ENCODE measurements around the gene RNF5. TPM values are rescaled to one million over a fixed set of nuclear protein-coding genes. Genes with fewer than 3 reads are reported as not detected.
A peak's percentile ranks its signal among the peaks of the same experiment; 100 is the strongest.

RNF5 gene
- total RNA-seq, 1 donor from 2014 or later: 76.0 TPM

DNA sequence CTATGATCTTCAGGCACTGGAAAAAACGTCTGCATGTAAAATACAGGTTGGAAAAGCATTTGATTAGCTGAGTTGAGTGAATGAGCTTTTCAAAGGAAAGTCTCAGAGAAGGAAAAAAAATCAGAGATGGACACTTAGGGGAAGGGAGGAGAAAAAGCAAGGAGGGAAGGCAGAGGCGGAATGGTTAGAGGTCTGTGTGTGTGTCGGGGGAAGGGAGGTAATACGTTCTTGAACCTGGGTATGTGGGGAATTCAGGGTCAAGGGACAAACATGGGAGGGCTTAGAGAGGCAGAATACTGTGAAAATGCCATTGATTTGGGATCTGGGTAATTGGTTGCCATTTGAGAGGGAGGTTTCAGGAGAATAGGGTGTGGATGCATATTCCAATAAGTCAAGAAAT is 31.5 kb upstream of the RNF5 start:
- TF ChIP-seq, protein P1, sequence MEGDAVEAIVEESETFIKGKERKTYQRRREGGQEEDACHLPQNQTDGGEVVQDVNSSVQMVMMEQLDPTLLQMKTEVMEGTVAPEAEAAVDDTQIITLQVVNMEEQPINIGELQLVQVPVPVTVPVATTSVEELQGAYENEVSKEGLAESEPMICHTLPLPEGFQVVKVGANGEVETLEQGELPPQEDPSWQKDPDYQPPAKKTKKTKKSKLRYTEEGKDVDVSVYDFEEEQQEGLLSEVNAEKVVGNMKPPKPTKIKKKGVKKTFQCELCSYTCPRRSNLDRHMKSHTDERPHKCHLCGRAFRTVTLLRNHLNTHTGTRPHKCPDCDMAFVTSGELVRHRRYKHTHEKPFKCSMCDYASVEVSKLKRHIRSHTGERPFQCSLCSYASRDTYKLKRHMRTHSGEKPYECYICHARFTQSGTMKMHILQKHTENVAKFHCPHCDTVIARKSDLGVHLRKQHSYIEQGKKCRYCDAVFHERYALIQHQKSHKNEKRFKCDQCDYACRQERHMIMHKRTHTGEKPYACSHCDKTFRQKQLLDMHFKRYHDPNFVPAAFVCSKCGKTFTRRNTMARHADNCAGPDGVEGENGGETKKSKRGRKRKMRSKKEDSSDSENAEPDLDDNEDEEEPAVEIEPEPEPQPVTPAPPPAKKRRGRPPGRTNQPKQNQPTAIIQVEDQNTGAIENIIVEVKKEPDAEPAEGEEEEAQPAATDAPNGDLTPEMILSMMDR (IDR thresholded peaks at IDR 0.05; ENCODE audit: borderline replicate concordance): no peak
- Histone ChIP-seq H3K4me1 (no peaks in the 10 kb centered on the region), H3K27me3 (ENCODE audit: low read depth) (peaks cover 49% of the 10 kb centered on the region), H3K36me3 (no peaks in the 10 kb centered on the region), H3K27ac (replicated peaks) (no peak overlapping the region), H3K4me3 (no peak overlapping the region), H3K9me3 (replicated peaks) (no peaks in the 10 kb centered on the region)
- no peak for DNase-seq
- intact Hi-C loops (cut with micrococcal nuclease): no loop called here

DNA sequence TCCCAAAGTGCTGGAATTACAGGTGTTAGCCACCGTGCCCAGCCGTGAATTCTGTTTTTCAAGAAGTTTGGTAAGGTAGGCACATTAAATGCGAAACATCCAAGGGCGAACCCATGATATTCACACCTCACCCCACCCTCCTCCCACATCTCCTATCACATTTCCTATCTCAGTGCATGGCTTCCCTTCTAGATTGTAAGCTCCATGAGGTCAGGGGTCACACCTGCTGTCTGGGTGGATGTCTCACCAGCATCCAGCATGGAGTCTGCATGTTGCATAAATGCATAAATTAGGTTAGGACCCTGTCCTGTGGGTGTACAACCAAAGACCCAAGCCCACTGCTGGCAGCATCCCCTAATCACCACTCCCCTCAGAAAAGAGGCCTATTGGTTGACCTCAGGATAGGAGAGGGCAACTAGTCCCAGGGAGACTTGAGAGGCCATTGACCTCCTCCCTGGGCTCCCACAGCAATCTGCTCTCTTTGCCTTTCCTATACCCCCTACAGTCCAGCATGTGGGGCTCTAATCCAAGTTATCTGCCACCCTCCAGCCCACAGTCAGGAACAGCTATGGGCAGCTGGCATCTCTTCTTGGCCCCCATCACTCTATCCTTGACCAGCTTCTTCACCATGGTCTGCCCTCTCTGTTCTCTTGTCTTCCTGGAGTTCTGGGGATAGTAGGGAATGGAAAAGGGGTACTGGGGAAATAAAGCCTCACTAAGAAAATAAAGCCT is 30.6 kb upstream of the RNF5 start:
- Histone ChIP-seq H3K36me3 (no peaks in the 10 kb centered on the region), H3K27ac (replicated peaks) (no peak overlapping the region), H3K27me3 (ENCODE audit: low read depth) (peaks cover 52% of the 10 kb centered on the region), H3K4me3 (no peak overlapping the region), H3K4me1 (peaks cover 7% of the 10 kb centered on the region), H3K9me3 (replicated peaks) (no peaks in the 10 kb centered on the region)
- TF ChIP-seq, protein P1 (IDR thresholded peaks at IDR 0.05; ENCODE audit: borderline replicate concordance): no peak
- intact Hi-C loops (cut with micrococcal nuclease): no loop called here
- DNase-seq: no peak

DNA sequence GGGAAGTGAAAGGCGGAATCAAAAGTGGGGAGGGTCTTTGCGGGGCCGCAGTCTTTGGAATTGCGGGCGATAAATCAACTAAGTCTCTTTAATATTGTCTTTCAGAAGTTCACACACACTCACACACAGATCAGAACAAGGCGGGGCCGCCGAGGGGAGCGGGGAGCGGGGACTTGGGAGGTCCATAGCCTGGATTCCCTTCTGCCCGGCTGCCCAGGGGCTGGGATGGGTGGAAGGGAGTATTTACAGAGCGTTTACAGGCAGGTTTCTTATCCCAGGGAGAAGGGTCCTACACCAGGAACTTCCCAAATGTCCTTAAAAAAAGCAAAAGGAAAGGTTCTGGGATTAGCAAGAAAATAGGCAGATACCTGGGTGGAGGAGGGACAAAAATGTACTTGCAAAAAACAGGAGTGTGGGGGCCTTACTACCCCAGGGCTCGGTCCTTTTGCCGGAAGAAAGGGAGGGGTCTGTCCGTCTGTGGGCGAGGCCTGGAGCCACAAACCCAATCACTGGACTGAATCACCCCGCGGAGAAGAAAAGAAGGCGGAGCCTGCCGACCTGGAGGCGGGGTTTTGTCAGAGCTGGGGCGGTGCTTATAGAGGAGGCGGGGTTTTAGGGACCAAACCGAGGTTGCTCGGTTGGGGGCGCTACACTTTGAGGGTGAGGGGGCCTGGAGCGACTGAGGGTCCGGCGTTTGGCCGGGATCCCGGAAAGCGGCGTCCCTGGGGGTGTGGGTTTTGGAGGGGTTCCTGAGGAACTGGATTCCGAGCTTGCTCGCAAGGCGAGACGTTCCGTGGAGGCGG is 29.7 kb upstream of the RNF5 start:
- no peaks in the 10 kb centered on the region for H3K9me3 ChIP-seq (replicated peaks)
- peak overlapping the region; percentile 52 for H3K4me3 ChIP-seq
- no peak for DNase-seq
- intact Hi-C loops (cut with micrococcal nuclease): no loop called here
- peaks cover 16% of the 10 kb centered on the region for H3K4me1 ChIP-seq
- peaks cover 52% of the 10 kb centered on the region for H3K27me3 ChIP-seq (ENCODE audit: low read depth)
- H3K27ac ChIP-seq (replicated peaks): no peak overlapping the region
- TF ChIP-seq, protein P1 (IDR thresholded peaks at IDR 0.05; ENCODE audit: borderline replicate concordance): no peak
- no peaks in the 10 kb centered on the region for H3K36me3 ChIP-seq

DNA sequence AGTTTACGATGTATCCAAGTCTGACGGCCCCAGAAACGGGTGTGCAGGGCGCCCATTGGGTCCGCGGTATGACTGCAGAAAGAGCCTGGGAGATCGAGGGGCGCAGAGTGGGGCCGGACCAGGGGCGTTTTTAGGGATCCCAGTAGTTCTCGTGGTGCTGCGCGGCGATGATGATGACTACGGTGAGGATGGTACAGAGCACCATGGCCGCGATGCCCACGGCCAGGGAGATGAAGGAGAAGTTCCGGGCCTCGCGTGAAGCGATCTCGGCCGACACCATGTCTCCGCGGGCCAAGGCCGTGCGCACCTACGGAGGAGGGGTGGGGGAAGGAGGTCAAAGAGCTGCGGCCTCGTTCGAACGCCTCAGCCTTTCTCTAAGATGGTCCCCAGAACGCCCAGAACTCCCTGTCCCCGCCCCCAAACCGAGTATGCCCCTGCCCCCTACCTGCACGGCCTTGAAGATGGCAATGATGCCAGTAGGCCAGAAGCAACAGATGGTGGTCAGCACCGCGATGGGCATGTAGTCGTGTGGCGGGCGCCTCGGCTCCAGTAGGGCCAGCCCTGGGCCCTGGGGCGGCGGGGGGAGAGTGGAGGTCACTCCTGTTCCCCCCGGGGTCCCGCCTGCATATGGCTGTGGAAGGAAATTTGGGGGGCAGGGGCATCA is 29.0 kb upstream of the RNF5 start:
- peaks cover 23% of the 10 kb centered on the region for H3K4me1 ChIP-seq
- no peaks in the 10 kb centered on the region for H3K36me3 ChIP-seq
- intact Hi-C loops (cut with micrococcal nuclease): no loop called here

More for the DNA sequence above, 29.0 kb upstream of the RNF5 start:
- TF ChIP-seq, protein P1 (IDR thresholded peaks at IDR 0.05; ENCODE audit: borderline replicate concordance): no peak
- DNase-seq: no peak
- Histone ChIP-seq H3K27me3 (ENCODE audit: low read depth) (peaks cover 52% of the 10 kb centered on the region), H3K4me3 (peak overlapping the region; percentile 52), H3K9me3 (replicated peaks) (no peaks in the 10 kb centered on the region), H3K27ac (replicated peaks) (no peak overlapping the region)

Measured in left ventricle myocardium inferior (tissue), 1 donor.